ENCODE data around the gene TRA2A. TPM values are rescaled to one million over a fixed set of nuclear protein-coding genes. Genes with fewer than 3 reads are reported as not detected.

The TRA2A gene
- total and polyA plus RNA-seq, 2 of the 13 experiments (the other 11 are each of a cell fraction or from before 2014, with no cell fraction given): 39.1 to 41.6 TPM

GRCh38 chr7:23539494-23539907 is 7.7 kb upstream of the TRA2A start (continued):
- TF ChIP-seq AHDC1 (CRISPR knock-in tag; IDR thresholded peaks at IDR 0.05; ENCODE audit: borderline replicate concordance) (no peak), ZNF792 (CRISPR knock-in tag; IDR thresholded peaks at IDR 0.05) (no peak), BCL6 (CRISPR knock-in tag; IDR thresholded peaks at IDR 0.05) (no peak), ZNF343 (CRISPR knock-in tag; IDR thresholded peaks at IDR 0.05) (no peak), GABPB1 (CRISPR knock-in tag; IDR thresholded peaks at IDR 0.05) (no peak), BCLAF1 (IDR thresholded peaks at IDR 0.05) (no peak)

All from HepG2 (cell line).